PFSK-1 (cell line): ENCODE data around the gene NPIPB9.

Source experiments
- POLR2AphosphoS5 ChIP-seq: IDR thresholded peaks from 2 replicates; pipeline ENCODE4 v1.6.1; 2012; ENCODE audit warnings: low read depth, mild to moderate bottlenecking, control low read depth, low read length, moderate library complexity
- TF ChIP-seq, protein P1 (sequence below), 2 experiments: IDR thresholded peaks; 2 replicates each; pipeline versions ENCODE4 v1.6.1 to v1.8.0; 2011 to 2012; ENCODE audit warnings: low read depth in 2 of 2, low read length in 2 of 2, control low read depth in 1 of 2, inconsistent platforms in 1 of 2, mild to moderate bottlenecking in 1 of 2, moderate library complexity in 1 of 2; ENCODE audit not compliant: insufficient read depth in 1 of 2

DNA sequence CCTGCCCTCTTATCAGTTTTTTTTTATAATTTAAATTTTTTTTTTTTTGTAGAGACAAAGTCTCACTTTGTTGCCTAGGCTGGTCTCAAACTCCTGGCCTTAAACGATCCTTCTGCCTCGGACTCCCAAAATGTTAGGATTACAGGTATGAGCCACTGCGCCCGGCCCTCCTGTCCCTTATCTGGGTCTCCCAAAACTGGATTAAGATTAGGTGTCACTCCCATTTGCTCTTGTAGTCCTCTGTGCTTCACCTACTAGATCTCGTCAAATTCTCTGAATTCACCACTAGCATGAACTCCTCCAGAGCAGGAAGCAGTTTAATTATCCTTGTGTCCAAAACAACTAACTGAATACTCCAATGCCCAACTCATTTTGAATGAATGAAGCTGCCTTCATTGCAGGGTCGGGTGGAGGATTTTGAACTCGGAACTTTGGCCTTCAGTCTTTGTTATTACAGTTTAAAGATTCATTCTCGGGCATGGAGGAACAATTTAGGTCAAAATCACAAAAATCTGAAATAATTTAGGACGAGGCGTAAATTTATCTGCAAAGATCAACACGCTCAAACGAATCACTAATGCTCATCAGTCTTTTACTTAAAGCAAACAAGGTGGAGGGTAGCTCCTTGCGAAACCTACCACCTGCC lies 70.4 kb downstream of the NPIPB9 start:
- TF ChIP-seq, protein P1, sequence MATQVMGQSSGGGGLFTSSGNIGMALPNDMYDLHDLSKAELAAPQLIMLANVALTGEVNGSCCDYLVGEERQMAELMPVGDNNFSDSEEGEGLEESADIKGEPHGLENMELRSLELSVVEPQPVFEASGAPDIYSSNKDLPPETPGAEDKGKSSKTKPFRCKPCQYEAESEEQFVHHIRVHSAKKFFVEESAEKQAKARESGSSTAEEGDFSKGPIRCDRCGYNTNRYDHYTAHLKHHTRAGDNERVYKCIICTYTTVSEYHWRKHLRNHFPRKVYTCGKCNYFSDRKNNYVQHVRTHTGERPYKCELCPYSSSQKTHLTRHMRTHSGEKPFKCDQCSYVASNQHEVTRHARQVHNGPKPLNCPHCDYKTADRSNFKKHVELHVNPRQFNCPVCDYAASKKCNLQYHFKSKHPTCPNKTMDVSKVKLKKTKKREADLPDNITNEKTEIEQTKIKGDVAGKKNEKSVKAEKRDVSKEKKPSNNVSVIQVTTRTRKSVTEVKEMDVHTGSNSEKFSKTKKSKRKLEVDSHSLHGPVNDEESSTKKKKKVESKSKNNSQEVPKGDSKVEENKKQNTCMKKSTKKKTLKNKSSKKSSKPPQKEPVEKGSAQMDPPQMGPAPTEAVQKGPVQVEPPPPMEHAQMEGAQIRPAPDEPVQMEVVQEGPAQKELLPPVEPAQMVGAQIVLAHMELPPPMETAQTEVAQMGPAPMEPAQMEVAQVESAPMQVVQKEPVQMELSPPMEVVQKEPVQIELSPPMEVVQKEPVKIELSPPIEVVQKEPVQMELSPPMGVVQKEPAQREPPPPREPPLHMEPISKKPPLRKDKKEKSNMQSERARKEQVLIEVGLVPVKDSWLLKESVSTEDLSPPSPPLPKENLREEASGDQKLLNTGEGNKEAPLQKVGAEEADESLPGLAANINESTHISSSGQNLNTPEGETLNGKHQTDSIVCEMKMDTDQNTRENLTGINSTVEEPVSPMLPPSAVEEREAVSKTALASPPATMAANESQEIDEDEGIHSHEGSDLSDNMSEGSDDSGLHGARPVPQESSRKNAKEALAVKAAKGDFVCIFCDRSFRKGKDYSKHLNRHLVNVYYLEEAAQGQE (IDR thresholded peaks at IDR 0.05; ENCODE audit: insufficient read depth in 1 of 2, low read depth in 2 of 2, low read length in 2 of 2): no peak
- TF ChIP-seq POLR2AphosphoS5: no peak
